ENCODE measurements around the gene SEMA6B.

SEMA6B gene

GRCh38 chr19:4537953-4538600 is 21.4 kb downstream of the SEMA6B start:
- no peak overlapping the region for H3K27ac ChIP-seq
- ChIA-PET CTCF (interaction anchor here (0.6 to 1.3 kb wide), 4 partner anchors 13 to 163 kb away, joined by 3 to 6 read pairs (median 4); no protein-coding TSS in a partner anchor), POLR2A (ENCODE audit: low non-redundant PET) (no interaction called here)
- no peak for TF ChIP-seq CTCF (conservative IDR thresholded peaks at IDR 0.05; ENCODE audit: low read depth)
- no peak for DNase-seq (ENCODE audit: low spot score)

- no peak for DNase-seq (ENCODE audit: low spot score)
- CTCF ChIA-PET = no interaction called here
- TF ChIP-seq CTCF (conservative IDR thresholded peaks at IDR 0.05; ENCODE audit: low read depth) = no peak
- POLR2A ChIA-PET (ENCODE audit: low non-redundant PET) = no interaction called here
- no peak overlapping the region for H3K27ac ChIP-seq
These were observed 22.7 kb downstream of the SEMA6B start for GRCh38 chr19:4536798-4537197.

GRCh38 chr19:4534836-4535658 is 24.4 kb downstream of the SEMA6B start, which contains the start of gene PLIN5:
Gene PLIN5, minus strand, starts transcription at chr19:4535224. Its CDS starts 1,150 bp downstream, at chr19:4534074.
- CTCF ChIA-PET = interaction anchor here (0.5 to 2.7 kb wide), 6 partner anchors 11 to 1061 kb away, joined by 3 to 24 read pairs (median 4); partner anchors contain the start of gene YJU2
- TF ChIP-seq CTCF (conservative IDR thresholded peaks at IDR 0.05; ENCODE audit: low read depth) = no peak
- H3K27ac ChIP-seq = no peak within 1 kb of the TSS
- POLR2A ChIA-PET (ENCODE audit: low non-redundant PET) = no interaction called here
- peak; percentile 77 for DNase-seq (ENCODE audit: low spot score)

GRCh38 chr19:4533835-4534424 is 25.6 kb downstream of the SEMA6B start:
- CTCF ChIA-PET = interaction anchor here (0.5 to 2.7 kb wide), 4 partner anchors 10 to 267 kb away, joined by 3 to 24 read pairs (median 5); no protein-coding TSS in a partner anchor
- H3K27ac ChIP-seq = no peak overlapping the region
- TF ChIP-seq CTCF (conservative IDR thresholded peaks at IDR 0.05; ENCODE audit: low read depth) = no peak
- POLR2A ChIA-PET (ENCODE audit: low non-redundant PET) = no interaction called here
- DNase-seq (ENCODE audit: low spot score) = no peak

- no peak overlapping the region for H3K27ac ChIP-seq
- DNase-seq (ENCODE audit: low spot score) = no peak
- CTCF ChIA-PET = no interaction called here
- POLR2A ChIA-PET (ENCODE audit: low non-redundant PET) = no interaction called here
- TF ChIP-seq CTCF (conservative IDR thresholded peaks at IDR 0.05; ENCODE audit: low read depth) = no peak
These were observed 26.1 kb downstream of the SEMA6B start for GRCh38 chr19:4533334-4533733.

- no peak for DNase-seq (ENCODE audit: low spot score)
- ChIA-PET CTCF (no interaction called here), POLR2A (ENCODE audit: low non-redundant PET) (no interaction called here)
- H3K27ac ChIP-seq = no peak overlapping the region
- no peak for TF ChIP-seq CTCF (conservative IDR thresholded peaks at IDR 0.05; ENCODE audit: low read depth)
These were observed 27.8 kb downstream of the SEMA6B start for GRCh38 chr19:4531562-4532165.
